Posterior vena cava (tissue), 2 donors: ENCODE results near the gene KDM7A. TPM values are rescaled to one million over a fixed set of nuclear protein-coding genes. Genes with fewer than 3 reads are reported as not detected.
"Not testable (repeated sequence)": the region's sequence is repeated elsewhere in the genome, so short reads cannot be mapped to it uniquely, and the experiment has no call there.

Experiments used
- DNase-seq: peaks from one replicate; pipeline ENCODE4 v3.0.0-alpha.2; 2020; ENCODE audit warnings: low spot score
- intact Hi-C, 2 donors: fragments of 100-400 bp; cut with DNase I; formaldehyde crosslinking; loops; one replicate each; pipeline versions ENCODE4 v1.14.1 to v1.14.2; 2022 to 2023
- total RNA-seq, 2 donors: library from RNA; stranded (reverse); fragmentation: NEBNext Ultra II Directional; extraction: Animal tissue kit (Norgen Biotek cat#: 25700); gene quantifications; one replicate each; pipeline ENCODE4 v1.2.1, GENCODE V29; 2021
- donor health status: DM: yes; HTN: yes; CAD: no.
- donor health status: DM: yes; HTN: yes; CAD: no.

KDM7A gene
- total RNA-seq, 2 donors from 2014 or later: 15.4 to 23.1 TPM

DNA sequence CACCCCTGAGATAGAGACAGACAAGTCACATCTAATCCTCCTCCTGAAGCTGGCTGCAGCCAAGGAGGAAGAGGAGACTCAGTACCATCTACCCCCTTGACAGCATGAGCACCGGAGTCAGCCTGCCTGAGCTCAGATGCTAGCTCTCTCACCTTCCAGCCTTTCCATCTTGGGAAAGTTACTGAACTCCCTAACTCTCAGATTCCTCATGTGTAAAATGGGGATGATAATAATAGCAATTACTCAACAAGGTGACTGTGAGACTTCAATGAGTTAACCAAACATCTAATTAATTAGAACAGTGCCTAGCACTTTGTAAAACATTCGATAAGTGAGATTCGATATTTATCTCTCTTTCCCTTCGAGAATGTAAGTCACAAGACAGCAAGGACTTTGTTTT, 6.4 kb downstream of the KDM7A start:
- DNase-seq: no peak
- intact Hi-C loops: loop anchor here (10.0 kb wide), 1 partner anchor 154 kb away; no protein-coding TSS in a partner anchor

DNA sequence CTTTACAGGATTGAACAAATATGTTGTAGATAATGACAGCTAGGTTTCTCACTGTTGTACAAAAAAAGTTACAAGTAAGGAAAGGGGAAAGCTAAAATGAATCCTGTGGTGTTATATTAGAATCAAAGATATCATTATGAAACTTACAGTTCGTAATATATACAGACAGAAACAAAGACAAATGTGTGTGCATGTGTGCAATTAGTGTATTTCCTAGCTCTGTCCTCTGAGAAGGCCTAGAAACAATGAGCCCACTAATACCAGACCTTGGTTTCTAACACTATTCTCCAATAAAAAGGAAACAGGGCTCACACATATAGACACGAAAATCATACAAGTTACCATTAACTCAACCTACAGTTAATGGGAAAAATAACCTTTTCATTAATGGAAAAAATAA, 8.0 kb downstream of the KDM7A start:
- no peak for DNase-seq
- intact Hi-C loops: no loop called here

DNA sequence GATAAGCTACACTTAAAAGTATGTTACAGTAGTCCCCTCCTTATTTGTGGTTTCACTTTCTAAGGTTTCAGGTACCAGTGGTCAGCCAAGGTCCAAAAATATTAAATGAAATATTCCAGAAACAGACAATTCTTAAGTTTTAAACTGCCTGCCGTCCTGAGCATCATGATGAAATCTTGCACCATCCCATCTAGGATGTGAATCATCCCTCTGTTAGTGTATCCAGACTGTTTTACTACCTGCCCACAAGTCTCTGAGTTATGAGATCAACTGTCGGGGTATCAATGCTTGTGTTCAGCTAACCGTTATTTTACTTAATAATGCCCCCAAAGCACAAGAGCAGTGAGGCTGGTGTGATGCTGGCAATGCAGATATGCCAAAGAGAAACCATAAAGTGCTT, 11.4 kb downstream of the KDM7A start:
- DNase-seq: no peak
- intact Hi-C loops: no loop called here

DNA sequence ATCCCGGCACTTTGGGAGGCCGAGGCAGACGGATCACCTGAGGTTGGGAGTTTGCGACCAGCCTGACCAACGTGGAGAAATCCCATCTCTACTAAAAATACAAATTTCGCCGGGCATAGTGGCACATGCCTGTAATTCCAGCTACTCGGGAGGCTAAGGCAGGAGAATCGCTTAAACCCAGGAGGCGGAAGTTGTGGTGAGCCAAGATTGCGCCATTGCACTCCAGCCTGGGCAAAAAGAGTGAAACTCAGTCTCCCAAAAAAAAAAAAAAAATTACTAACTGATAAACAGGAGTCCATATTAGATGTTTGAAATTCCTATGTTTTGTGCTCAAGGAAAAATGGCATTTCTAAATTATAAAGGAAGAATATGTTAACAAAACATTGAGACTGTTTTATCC, 14.7 kb downstream of the KDM7A start:
- intact Hi-C loops, DNase-seq: not testable (repeated sequence)

DNA sequence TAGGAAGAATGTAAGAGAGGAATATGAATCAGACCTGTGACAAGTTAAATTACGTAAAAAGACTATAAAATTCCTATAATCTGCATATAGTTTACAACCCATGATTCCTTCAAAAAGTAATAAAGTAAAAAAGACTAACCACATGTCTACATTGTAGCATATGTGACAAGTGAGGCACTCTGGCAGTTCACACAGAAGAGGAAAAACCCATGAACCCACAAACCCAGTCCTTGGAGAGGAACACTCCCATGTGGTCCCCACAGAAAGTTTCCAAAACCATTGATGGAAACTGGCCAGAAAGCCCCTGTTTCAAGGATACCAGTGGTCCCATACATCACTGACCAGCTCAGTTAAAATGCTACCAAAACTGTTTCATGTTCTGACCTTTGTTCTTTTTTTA, 15.7 kb downstream of the KDM7A start:
- no peak for DNase-seq
- intact Hi-C loops: no loop called here

DNA sequence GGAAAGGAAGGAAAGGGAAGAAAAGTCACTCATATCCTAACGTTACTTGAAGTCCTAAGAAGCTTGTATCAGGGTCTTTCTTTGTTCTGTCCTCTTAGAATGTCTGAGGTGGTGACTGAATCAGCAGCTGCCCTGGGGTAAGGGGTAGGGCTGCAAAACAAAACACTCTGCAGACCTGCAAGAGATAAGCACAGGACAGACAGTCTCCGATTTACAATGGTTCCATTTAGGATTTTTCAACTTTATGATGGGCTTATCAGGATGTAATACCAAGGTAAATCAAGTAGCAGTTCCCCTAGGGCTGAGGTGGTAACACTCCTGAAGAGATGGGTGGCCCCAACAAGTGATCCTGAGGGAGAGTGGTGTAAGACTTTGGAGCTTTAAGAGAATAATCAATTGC, 16.5 kb downstream of the KDM7A start:
- DNase-seq: no peak
- intact Hi-C loops: no loop called here

DNA sequence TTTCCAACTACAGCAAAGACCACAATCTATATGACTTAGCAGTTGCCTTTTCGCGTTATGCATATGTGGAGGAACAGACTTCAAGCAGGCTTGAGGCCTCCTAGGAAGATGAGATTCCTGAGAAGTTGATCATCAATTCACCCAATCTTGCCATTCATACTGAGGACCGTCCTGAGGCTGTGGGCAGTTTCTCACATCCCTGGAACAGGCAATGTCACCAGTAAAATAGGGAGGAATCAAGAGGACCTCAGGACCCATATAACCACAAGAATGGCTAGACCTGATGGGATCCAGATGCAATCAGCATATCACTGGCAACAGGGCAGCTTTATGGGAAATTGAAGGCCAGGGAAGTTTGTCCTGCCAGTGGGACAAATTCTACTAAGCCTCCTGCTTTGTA, 17.3 kb downstream of the KDM7A start:
- intact Hi-C loops: no loop called here
- no peak for DNase-seq

DNA sequence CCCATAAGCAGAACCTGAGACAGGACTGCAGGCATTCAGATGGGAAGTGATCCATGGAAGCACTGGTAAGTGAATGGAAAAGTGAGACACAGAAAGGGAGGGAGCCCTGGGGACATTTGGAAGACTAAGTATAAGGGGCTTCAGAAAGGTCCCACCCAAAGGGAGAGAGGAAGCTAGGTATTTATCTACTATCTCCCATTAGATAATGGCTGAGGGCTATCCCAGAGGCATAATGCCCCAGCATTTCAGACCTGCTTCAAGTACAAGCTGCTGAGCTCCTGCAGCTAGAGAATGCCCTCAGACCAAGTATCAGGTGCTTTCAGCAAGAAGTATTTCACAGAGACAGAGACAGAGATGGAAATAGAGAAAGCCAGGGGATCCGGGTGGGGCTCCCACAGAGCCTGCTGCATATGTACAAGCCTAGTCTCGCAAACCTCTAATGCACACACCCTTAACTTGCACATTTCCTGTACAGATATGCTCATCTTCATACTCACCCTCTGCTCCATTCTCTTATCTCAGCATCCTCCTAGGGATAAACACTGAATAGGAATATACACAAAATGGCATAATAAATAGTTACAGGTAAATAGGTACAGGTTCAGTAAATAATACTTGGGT, 20.2 kb downstream of the KDM7A start:
- intact Hi-C loops: no loop called here

DNA sequence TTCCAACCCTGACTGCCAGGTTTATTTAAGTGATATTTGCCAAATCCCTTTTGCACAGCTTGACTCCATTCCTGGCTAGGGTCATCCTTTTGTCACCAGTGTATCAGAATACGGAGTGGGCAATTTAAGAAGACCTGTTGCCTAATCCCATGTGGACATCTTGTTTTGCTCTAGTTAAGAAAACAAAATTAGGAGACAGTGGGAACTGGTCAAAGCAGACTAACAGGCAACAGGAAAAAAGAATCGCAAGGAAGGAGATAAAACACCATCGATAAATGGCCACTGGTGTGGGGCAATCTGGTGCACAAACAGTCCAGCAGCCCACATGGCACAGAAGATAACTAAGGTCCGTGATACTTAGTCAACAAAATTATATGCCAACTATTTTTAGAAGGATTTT, 21.4 kb downstream of the KDM7A start:
- intact Hi-C loops: no loop called here
- no peak for DNase-seq

More for the DNA sequence above, 20.2 kb downstream of the KDM7A start:
- DNase-seq: no peak

DNA sequence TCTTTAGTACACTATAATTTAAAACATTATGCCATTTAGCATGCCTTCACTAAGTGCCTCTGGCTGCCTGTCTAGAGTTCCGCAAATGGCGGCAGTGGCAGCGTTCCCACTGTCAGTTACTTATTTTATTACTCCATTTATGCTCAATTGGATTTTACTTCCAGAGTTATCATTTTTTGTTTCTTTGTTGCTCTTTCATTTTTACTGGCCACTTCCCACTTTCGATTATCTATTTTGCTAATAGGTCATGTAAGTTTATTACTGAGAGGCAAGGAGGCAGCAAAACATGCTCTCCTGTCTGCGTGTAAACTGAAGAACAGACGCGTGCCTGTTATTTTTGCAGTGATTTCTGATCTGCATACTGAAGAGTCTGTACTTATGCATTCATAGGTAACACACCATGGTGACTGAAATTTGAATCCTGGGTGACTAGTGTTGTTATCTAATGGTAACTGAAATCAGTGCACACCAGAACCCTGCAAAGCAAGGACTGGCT, 23.1 kb downstream of the KDM7A start:
- no peak for DNase-seq
- intact Hi-C loops: no loop called here

DNA sequence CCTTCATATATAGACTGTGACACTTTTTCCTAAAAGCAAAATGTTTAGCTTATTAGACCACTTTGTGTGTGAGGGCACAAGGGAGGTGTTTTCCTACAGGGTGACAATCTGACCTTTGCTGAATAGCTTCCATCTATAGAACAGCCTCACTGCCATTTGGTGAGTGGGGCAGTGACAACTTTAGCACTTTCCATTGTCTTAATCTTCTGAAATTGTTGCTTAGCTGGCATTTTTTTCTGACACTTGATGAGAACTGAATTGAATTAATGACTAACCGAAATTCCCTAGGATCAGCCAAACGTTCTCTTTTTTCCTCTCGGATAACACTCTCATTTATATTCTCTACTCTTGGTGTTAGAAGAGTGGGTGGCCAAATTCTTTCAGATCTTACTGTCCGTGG, 30.2 kb downstream of the KDM7A start:
- DNase-seq: no peak
- intact Hi-C loops: no loop called here

DNA sequence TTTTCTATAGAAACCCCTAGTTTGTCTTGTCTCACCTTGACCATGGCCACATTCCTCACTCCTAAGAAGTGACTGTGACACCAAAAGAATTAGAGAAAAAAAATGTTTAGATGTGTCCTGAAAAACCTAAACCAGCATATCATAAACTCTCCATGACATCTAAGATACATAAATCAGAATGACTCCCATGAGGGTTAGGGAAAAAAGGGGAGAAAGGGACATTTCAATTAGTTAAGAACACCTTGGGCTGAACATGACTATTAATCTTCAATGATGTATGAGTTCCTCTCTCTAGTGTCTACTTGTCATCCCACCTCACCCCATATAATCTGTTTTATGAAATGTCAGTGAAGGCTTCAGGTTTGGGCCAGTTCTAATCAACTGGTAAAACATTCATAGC, 31.1 kb downstream of the KDM7A start:
- DNase-seq: no peak
- intact Hi-C loops: no loop called here

DNA sequence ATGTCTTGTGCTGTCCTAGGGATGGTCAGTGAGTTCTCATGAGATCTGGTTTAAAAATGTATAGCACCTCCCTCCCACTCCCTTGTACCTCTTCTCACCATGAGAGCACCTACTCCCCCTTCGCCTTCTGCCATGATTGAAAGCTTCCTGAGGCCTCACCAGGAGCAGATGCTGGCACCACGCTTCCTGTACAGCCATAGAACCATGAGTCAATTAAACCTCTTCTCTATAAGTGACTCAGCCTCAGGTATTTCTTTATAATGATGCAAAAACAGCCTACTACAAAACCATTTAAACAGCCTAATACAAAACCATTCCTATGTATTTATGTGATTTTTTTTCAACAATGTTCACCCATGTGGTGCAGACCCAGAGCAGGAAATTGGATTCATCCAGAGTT, 32.0 kb downstream of the KDM7A start:
- no peak for DNase-seq
- intact Hi-C loops: no loop called here

DNA sequence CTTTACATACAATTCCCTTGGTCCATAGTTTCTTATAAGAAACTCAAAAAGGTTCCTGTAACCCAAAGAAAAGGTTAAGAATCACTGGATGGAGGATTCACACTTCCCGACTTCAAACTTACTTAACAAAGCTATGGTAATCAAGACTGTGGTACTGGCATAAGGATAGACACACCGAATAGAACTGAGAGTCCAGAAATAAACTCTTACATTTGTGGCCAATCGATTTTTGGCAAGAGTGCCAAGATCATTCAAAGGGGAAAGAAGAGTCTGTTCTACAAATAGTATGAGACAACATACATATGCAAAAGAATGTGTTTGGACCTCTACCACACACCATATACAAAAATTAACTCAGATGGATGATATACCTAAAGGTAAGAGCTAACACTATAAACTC, 32.8 kb downstream of the KDM7A start:
- no peak for DNase-seq
- intact Hi-C loops: no loop called here

DNA sequence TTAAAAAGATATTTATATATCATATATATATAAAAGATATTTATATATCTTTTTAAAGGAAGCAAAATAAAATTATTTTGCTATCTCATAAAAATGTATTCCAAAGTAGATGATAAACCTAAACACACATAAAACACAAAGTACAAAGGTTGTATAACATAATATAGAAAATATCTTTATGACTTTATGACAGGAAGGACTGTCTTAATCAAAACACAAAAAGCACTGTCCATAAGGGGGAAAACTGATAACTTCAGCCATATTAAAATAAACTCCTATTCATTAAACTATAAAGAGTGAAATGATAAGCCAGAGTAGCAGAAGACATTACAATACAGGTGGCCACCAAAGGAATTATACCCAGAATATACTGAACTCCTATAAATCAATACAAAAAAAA, 34.8 kb downstream of the KDM7A start:
- DNase-seq: no peak
- intact Hi-C loops: no loop called here

DNA sequence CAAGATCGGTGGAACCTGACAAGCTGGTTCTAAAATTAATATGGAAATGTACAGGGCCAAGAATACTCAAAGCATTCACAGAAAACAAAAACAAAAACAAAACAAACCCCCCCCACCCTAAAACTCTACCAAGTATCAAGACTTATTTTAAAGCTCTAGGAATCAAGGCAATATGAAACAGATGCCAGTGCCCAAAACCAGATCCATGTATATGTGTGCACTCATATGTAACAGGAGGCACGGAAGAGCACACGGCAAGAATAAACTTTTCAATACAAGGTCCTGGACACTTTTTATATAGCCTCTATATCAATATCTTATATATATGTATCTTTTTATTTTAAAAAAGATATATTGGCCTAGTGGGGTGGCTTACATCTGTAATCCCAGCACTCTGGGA, 35.5 kb downstream of the KDM7A start:
- DNase-seq: no peak
- intact Hi-C loops: no loop called here

DNA sequence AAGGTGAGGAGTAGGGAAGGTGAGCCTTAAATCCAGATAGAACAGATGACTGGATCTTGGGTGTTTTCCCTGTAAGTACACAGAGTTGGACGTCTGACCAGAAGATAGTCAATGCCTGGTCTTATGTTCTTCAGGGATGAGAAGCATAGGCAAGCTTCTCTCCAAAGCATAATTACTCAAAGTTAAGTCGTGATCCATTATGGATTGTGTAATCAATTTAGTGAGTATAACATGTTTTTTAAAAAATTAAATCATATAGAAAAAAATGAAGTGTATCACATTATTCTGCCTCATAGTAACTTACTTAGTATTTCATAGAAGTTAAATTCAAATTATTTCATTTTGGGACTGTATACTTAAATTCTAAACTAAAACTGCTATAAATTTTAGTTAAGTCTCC, 39.7 kb downstream of the KDM7A start:
- intact Hi-C loops: no loop called here
- DNase-seq: no peak

DNA sequence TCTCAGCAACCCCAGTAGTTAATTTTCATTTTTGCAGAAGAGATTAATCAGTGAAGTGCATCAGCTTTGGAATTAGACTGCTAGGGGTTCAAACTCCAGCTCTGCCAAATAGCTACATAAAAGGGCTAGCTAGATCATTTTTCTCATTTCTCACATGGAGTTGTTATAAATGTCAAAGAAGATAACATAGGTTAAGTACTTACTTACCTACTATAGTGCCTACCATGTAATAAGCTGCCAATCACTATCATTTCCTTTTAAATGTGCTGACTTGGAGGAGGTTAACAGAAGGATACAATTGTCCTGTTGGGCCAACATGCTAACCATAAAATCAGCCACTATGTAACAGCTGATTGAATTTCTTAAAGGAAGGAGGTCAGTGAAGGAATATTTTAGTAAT, 40.7 kb downstream of the KDM7A start:
- intact Hi-C loops: no loop called here
- DNase-seq: no peak

DNA sequence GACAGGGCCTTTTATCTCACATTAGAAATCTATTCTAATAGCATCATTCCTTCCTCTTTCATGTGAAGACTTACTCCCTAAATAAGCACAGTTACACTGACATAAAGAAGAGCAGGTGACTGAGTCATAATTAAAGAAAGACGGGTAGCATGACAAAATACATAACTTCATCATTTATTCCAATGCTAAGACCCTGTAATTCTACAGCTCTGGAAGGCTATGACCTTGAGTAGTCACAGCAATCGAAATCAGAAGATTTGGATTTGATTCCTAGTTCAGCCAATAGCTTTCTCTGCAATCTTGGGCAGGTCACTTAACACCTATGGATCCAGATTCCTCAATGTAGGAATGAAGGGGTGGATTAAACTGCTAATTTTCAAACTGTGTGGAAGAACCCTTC, 42.7 kb downstream of the KDM7A start:
- DNase-seq: no peak
- intact Hi-C loops: no loop called here

DNA sequence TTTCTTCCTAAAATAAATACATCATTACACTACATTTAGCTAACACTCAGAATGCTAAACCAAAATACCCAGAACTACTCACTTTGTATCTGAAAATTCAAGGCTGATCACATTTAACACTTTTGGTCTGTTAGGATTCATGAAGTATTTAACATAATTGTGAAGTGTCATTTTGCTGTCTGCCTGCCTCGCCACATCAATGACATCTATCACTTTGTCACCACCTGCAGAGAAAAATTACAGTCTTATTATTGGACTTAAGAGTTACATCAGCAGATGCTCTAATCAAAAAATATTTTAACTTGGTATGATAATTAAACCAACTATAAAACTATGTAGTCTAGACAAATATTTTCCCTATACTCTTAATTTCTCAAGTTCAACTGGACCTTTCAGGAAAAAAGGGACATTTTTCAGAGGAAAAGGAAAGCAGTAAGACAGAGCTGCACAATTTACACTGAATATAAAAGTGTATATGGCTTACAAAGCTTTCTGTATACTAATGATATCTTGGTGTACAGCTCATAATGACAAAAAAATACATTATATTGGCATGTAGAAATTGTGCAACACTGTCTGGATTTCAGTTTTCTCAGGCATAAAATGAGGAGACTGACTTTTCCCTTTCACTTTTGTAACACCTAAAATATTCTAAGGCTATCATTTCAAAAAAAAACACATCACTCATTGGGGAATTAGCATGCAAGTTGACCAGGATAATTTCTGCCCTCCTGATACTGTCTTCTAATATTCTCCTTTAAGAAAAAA, 49.2 kb downstream of the KDM7A start:
- DNase-seq: no peak
- intact Hi-C loops: no loop called here

DNA sequence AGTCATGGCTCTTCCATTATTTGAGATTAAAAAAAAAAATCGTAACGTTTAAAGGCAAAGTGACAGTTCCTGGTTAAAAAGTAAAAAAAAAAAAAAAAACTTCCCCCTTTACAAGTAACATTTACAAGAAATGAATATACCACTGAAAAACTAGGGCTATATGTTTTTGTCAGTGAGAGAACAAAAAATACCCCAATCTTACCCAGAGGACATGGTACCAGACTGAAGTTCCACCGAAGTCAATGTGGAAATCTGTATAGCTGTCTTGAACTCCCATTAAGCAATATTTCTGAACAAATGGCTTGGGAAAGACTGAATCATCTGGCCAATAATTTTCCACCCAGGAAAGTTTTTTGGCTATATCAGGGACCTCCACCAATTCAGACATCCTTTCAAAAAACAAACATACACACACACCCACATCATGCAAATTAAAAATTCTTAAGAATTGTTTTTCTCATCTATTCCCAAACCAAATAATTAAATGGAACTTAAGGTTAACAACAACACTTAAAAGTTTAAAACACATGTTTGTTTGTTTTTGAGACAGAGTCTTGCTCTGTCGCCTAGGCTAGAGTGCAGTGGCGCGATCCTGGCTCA, 50.2 kb downstream of the KDM7A start:
- intact Hi-C loops: no loop called here
- no peak for DNase-seq
